K562 (cell line): ENCODE measurements around the gene GADD45B. TPM values are rescaled to one million over a fixed set of nuclear protein-coding genes. Genes with fewer than 3 reads are reported as not detected.

Source experiments
- ATF1 ChIP-seq, 2 experiments: fragments of 450-650 bp in 1 of 2; IDR thresholded peaks; 2 replicates each; pipeline ENCODE4 v1.6.1; 2016; ENCODE audit warnings: missing compliant biosample characterization in 1 of 2, missing genetic modification characterization in 1 of 2
- CREB1 ChIP-seq, 2 experiments: sonication (generic) in 1 of 2; formaldehyde crosslinking in 1 of 2; IDR thresholded peaks; 2 replicates each; pipeline versions ENCODE4 v1.6.1 to v1.8.0; 2012 to 2022; ENCODE audit warnings: inconsistent platforms in 1 of 2, mild to moderate bottlenecking in 1 of 2, missing genetic modification reagents in 1 of 2, moderate library complexity in 1 of 2
- FOXK1 ChIP-seq: sonication (generic); formaldehyde crosslinking; IDR thresholded peaks from 2 replicates; pipeline ENCODE4 v1.8.0; 2022; ENCODE audit warnings: missing genetic modification reagents, mild to moderate bottlenecking, borderline replicate concordance
- GABPA ChIP-seq: fragments of 200-800 bp; sonication (Bioruptor generic); conservative IDR thresholded peaks from 2 replicates; pipeline ENCODE4 v1.6.1; 2016; ENCODE audit warnings: low read depth, missing genetic modification characterization, missing compliant biosample characterization
- HSF4 ChIP-seq: fragments of 250-450 bp; sonication (Bioruptor Pico); IDR thresholded peaks from 2 replicates; pipeline ENCODE4 v2.1.2; 2022; ENCODE audit warnings: mild to moderate bottlenecking, moderate library complexity, borderline replicate concordance
- ILK ChIP-seq: fragments of 450-650 bp; IDR thresholded peaks from 2 replicates; pipeline ENCODE4 v1.6.1; 2016; ENCODE audit warnings: missing genetic modification characterization, low read depth, mild to moderate bottlenecking, missing compliant biosample characterization, moderate library complexity, borderline replicate concordance
- LEF1 ChIP-seq: fragments of 450-650 bp; IDR thresholded peaks from 2 replicates; pipeline ENCODE4 v1.6.1; 2016; ENCODE audit warnings: mild to moderate bottlenecking
- NCOA6 ChIP-seq: fragments of 450-650 bp; IDR thresholded peaks from 2 replicates; pipeline ENCODE4 v1.6.1; 2017; ENCODE audit warnings: mild to moderate bottlenecking
- POLR2H ChIP-seq: IDR thresholded peaks from 2 replicates; pipeline ENCODE4 v1.6.1; 2016; ENCODE audit warnings: missing genetic modification characterization, low read depth, mild to moderate bottlenecking, control low read depth, missing compliant biosample characterization, moderate library complexity
- PYGO2 ChIP-seq: fragments of 450-650 bp; IDR thresholded peaks from 2 replicates; pipeline ENCODE4 v1.6.1; 2016; ENCODE audit warnings: mild to moderate bottlenecking, missing genetic modification characterization, moderate library complexity, missing compliant biosample characterization
- STAG1 ChIP-seq: sonication (generic); formaldehyde crosslinking; IDR thresholded peaks from 2 replicates; pipeline ENCODE4 v1.5.0; 2020; ENCODE audit warnings: missing genetic modification reagents, borderline replicate concordance
- TARDBP ChIP-seq: fragments of 450-650 bp; IDR thresholded peaks from 2 replicates; pipeline ENCODE4 v1.6.1; 2016
- ZBTB49 ChIP-seq: sonication (generic); formaldehyde crosslinking; IDR thresholded peaks from 2 replicates; pipeline ENCODE4 v1.8.0; 2022; ENCODE audit warnings: missing genetic modification reagents, mild to moderate bottlenecking, borderline replicate concordance
- ZMIZ1 ChIP-seq, 2 experiments: fragments of 150-350 bp in 1 of 2; IDR thresholded peaks; 2 replicates each; pipeline ENCODE4 v1.6.1; 2012 to 2016; ENCODE audit warnings: low read depth in 2 of 2, low read length in 2 of 2, mild to moderate bottlenecking in 1 of 2, moderate library complexity in 1 of 2
- ZNF175 ChIP-seq: fragments of 200-800 bp; sonication (Bioruptor generic); IDR thresholded peaks from 2 replicates; pipeline ENCODE4 v1.6.1; 2016; ENCODE audit warnings: low read depth, mild to moderate bottlenecking, missing genetic modification characterization, missing compliant biosample characterization
- ZNF311 ChIP-seq: fragments of 250-450 bp; sonication (Bioruptor Pico); IDR thresholded peaks from 2 replicates; pipeline ENCODE4 v1.4.0; 2020; ENCODE audit warnings: mild to moderate bottlenecking, moderate library complexity
- ZSCAN29 ChIP-seq: fragments of 450-650 bp; IDR thresholded peaks from 2 replicates; pipeline ENCODE4 v1.6.1; 2017
- polyA plus RNA-seq, 8 experiments: library from polyadenylated mRNA; depleted of rRNA in 4 of 8; stranded (reverse) in 5 of 8; unstranded in 3 of 8; fragments of >200 nt; fragmentation: Nextera tagmentation in 2 of 8; fragmentation: Illumina TruSeq in 1 of 8; extraction: Ambion mirVana in 2 of 8; extraction: Trizol in 1 of 8; gene quantifications; 2 replicates each; pipeline versions ENCODE4 v1.2.1 to v1.2.3, GENCODE V29; 2011 to 2014; ENCODE audit warnings: inconsistent platforms in 1 of 8, missing spikeins in 1 of 8
- total RNA-seq, 7 experiments: library from RNA; depleted of rRNA in 6 of 7; stranded (reverse); fragments of >200 nt in 6 of 7; fragmentation: Illumina TruSeq in 2 of 7; extraction: Trizol in 2 of 7; gene quantifications; 2 replicates each; pipeline versions ENCODE4 v1.2.1 to v1.2.3, GENCODE V29; 2011 to 2021; ENCODE audit warnings: low replicate concordance in 1 of 7
- TF ChIP-seq, protein P1 (sequence below): fragments of 450-650 bp; formaldehyde crosslinking; IDR thresholded peaks from 2 replicates; pipeline ENCODE4 v1.4.0; 2020; ENCODE audit warnings: mild to moderate bottlenecking, moderate library complexity

Gene GADD45B
- total and polyA plus RNA-seq, 9 of the 15 experiments (the other 6 are each of a cell fraction or from before 2014, with no cell fraction given), result 0.06 to 4.1 (median 2.1) TPM

GRCh38 chr19:2475702-2476450 lies at the start of gene GADD45B (continued):
- TF ChIP-seq ZBTB49 (CRISPR knock-in tag) (no peak), PYGO2 (tag) (no peak), NCOA6 (no peak), ZSCAN29 (no peak), STAG1 (no peak), TARDBP (0 out of 2 replicates have a peak, but pooled peaks have one; percentile 22), CREB1 (IDR thresholded peaks at IDR 0.05) (peak; percentile 27), CREB1 (CRISPR knock-in tag; IDR thresholded peaks at IDR 0.05) (peak; percentile 60), HSF4 (CRISPR knock-in tag) (no peak), ZMIZ1 (IDR thresholded peaks at IDR 0.05; ENCODE audit: low read depth in 2 of 2, low read length in 2 of 2) (peak in 1 of 2 experiments; percentile 78; a peak in 2 of 4 replicates), POLR2H (peak; percentile 99), FOXK1 (no peak), LEF1 (no peak), GABPA (tag) (peak; percentile 22; the same call in 1 of the 2 replicates), ILK (tag) (no peak), ZNF311 (no peak; the same call in 1 of the 2 replicates), ZNF175 (no peak), ATF1 (CRISPR knock-in tag; IDR thresholded peaks at IDR 0.05) (no peak), ATF1 (tag; IDR thresholded peaks at IDR 0.05) (peak; percentile 68)
- TF ChIP-seq, protein P1, sequence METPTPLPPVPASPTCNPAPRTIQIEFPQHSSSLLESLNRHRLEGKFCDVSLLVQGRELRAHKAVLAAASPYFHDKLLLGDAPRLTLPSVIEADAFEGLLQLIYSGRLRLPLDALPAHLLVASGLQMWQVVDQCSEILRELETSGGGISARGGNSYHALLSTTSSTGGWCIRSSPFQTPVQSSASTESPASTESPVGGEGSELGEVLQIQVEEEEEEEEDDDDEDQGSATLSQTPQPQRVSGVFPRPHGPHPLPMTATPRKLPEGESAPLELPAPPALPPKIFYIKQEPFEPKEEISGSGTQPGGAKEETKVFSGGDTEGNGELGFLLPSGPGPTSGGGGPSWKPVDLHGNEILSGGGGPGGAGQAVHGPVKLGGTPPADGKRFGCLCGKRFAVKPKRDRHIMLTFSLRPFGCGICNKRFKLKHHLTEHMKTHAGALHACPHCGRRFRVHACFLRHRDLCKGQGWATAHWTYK (CRISPR knock-in tag), result no peak
